ENCODE data around the gene ATP13A4. TPM values are rescaled to one million over a fixed set of nuclear protein-coding genes. Genes with fewer than 3 reads are reported as not detected.

Gene ATP13A4
- polyA plus RNA-seq, 3 donors, result 0.08 to 0.21 (median 0.19) TPM

GRCh38 chr3:193470710-193471109, 84.0 kb downstream of the ATP13A4 start:
- no peak overlapping the region for H3K27ac Mint-ChIP-seq
- TF ChIP-seq CTCF (IDR thresholded peaks at IDR 0.05), result no peak
- Histone ChIP-seq H3K36me3 (replicated peaks in 1 of 2; ENCODE audit: control insufficient read depth in 1 of 2, insufficient read depth in 2 of 2, low read length in 2 of 2) (no peaks in the 10 kb centered on the region), H3K27me3 (ENCODE audit: control insufficient read depth in 2 of 2, insufficient read depth in 2 of 2, low read length in 2 of 2) (no peaks in the 10 kb centered on the region), H3K79me2 (ENCODE audit: insufficient read depth, low read length) (no peaks in the 10 kb centered on the region), H3K9me3 (replicated peaks in 1 of 2; ENCODE audit: control insufficient read depth in 1 of 2, insufficient read depth in 1 of 2, low read length in 2 of 2) (no peaks in the 10 kb centered on the region), H4K20me1 (ENCODE audit: insufficient read depth, low read length) (no peaks in the 10 kb centered on the region), H3K9ac (ENCODE audit: insufficient read depth, low read length, poor library complexity, severe bottlenecking) (no peak overlapping the region), H3K4me2 (replicated peaks; ENCODE audit: extremely low read depth, low read length, poor library complexity, severe bottlenecking) (no peak overlapping the region), H2AFZ (ENCODE audit: insufficient read depth, low read depth, low read length, poor library complexity, severe bottlenecking) (no peak overlapping the region), H3K27ac (ENCODE audit: low read depth in 1 of 2, low read length in 2 of 2) (no peak overlapping the region), H3K4me1 (ENCODE audit: control insufficient read depth in 1 of 2, insufficient read depth in 2 of 2, low read length in 2 of 2) (no peaks in the 10 kb centered on the region), H3K4me3 (replicated peaks in 1 of 3; ENCODE audit: low read depth in 2 of 3, low read length in 3 of 3) (no peak overlapping the region)
- no peak overlapping the region for H3K4me3 Mint-ChIP-seq
- H3K36me3 Mint-ChIP-seq, result no peaks in the 10 kb centered on the region
- DNase-seq, result no peak
- peaks cover 0 to 4% (median 2%) of the 10 kb centered on the region in 3 donors for H3K27me3 Mint-ChIP-seq (ENCODE audit: low read depth in 3 of 3)
- 83% methylated on average over 3 of the region's 6 CpGs for WGBS (ENCODE audit: insufficient coverage)
- intact Hi-C loops (cut with micrococcal nuclease), result no loop called here
- H3K9me3 Mint-ChIP-seq, result peaks cover 0 to 1% (median 0%) of the 10 kb centered on the region in 7 donors
- H3K4me1 Mint-ChIP-seq, result no peaks in the 10 kb centered on the region

GRCh38 chr3:193465992-193466608, 88.6 kb downstream of the ATP13A4 start:
- no peak overlapping the region for H3K4me3 Mint-ChIP-seq
- no peak overlapping the region for H3K9ac ChIP-seq (ENCODE audit: insufficient read depth, low read length, poor library complexity, severe bottlenecking)
- H2AFZ ChIP-seq (ENCODE audit: insufficient read depth, low read depth, low read length, poor library complexity, severe bottlenecking), result no peak overlapping the region
- no peak overlapping the region for H3K4me2 ChIP-seq (replicated peaks; ENCODE audit: extremely low read depth, low read length, poor library complexity, severe bottlenecking)
- no peak overlapping the region for H3K4me3 ChIP-seq (replicated peaks in 1 of 3; ENCODE audit: low read depth in 2 of 3, low read length in 3 of 3)
- H3K4me1 ChIP-seq (ENCODE audit: control insufficient read depth in 1 of 2, insufficient read depth in 2 of 2, low read length in 2 of 2), result no peaks in the 10 kb centered on the region
- H3K36me3 ChIP-seq (replicated peaks in 1 of 2; ENCODE audit: control insufficient read depth in 1 of 2, insufficient read depth in 2 of 2, low read length in 2 of 2), result no peaks in the 10 kb centered on the region
- no peaks in the 10 kb centered on the region for H3K9me3 Mint-ChIP-seq
- H3K27ac Mint-ChIP-seq, result no peak overlapping the region
- H3K27ac ChIP-seq (ENCODE audit: low read depth in 1 of 2, low read length in 2 of 2), result no peak overlapping the region
- peaks cover 3% of the 10 kb centered on the region for H3K4me1 Mint-ChIP-seq
- H4K20me1 ChIP-seq (ENCODE audit: insufficient read depth, low read length), result no peaks in the 10 kb centered on the region
- H3K27me3 ChIP-seq (ENCODE audit: control insufficient read depth in 2 of 2, insufficient read depth in 2 of 2, low read length in 2 of 2), result no peaks in the 10 kb centered on the region
- 82% methylated on average over 3 of the region's 6 CpGs for WGBS (ENCODE audit: insufficient coverage)
- peaks cover 2 to 4% (median 2%) of the 10 kb centered on the region in 3 donors for H3K27me3 Mint-ChIP-seq (ENCODE audit: low read depth in 3 of 3)
- no peak for DNase-seq
- intact Hi-C loops (cut with micrococcal nuclease), result no loop called here
- H3K9me3 ChIP-seq (replicated peaks in 1 of 2; ENCODE audit: control insufficient read depth in 1 of 2, insufficient read depth in 1 of 2, low read length in 2 of 2), result no peaks in the 10 kb centered on the region
- H3K79me2 ChIP-seq (ENCODE audit: insufficient read depth, low read length), result no peaks in the 10 kb centered on the region
- no peaks in the 10 kb centered on the region for H3K36me3 Mint-ChIP-seq
- TF ChIP-seq CTCF (IDR thresholded peaks at IDR 0.05), result no peak

All from CD14-positive monocyte (primary cell).